Astrocyte of the spinal cord (primary cell): ENCODE data around the gene WSCD1.

ENCODE experiments used
- DNase-seq: peaks from one replicate; pipeline ENCODE4 v3.0.0; 2011; ENCODE audit warnings: low read depth, low spot score
- H3K4me3 ChIP-seq: 2 replicates; pipeline ENCODE4 v1.5.1; 2011; ENCODE audit warnings: low read depth, mild to moderate bottlenecking, low read length, moderate library complexity
- in situ Hi-C: cut with HindIII; loops from 2 replicates; pipeline ENCODE4 v1.10.0; 2017; ENCODE audit warnings: low sequenced_read_pairs
- TF ChIP-seq, protein P1 (sequence below): IDR thresholded peaks from 2 replicates; pipeline ENCODE4 v1.5.1; 2012; ENCODE audit warnings: low read depth, mild to moderate bottlenecking, low read length, inconsistent platforms

The WSCD1 gene

DNA sequence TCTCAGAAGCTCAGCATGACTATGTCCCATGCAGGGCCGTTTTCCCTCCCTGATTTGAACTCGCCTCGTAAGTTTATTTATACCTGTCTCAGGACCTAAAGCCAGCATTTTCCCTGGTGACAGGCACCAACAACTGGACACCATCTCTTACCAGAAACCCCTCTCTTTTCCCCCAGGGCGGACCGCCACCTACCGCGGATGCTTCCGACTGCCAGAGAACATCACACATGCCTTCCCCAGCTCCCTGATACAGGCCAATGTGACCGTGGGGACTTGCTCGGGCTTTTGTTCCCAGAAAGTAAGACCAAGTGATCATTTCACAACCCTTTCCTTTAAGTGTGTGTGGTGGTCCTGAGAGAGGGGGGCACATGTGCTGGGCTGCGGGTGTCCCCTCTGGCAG, 24.7 kb downstream of the WSCD1 start:
- TF ChIP-seq, protein P1, sequence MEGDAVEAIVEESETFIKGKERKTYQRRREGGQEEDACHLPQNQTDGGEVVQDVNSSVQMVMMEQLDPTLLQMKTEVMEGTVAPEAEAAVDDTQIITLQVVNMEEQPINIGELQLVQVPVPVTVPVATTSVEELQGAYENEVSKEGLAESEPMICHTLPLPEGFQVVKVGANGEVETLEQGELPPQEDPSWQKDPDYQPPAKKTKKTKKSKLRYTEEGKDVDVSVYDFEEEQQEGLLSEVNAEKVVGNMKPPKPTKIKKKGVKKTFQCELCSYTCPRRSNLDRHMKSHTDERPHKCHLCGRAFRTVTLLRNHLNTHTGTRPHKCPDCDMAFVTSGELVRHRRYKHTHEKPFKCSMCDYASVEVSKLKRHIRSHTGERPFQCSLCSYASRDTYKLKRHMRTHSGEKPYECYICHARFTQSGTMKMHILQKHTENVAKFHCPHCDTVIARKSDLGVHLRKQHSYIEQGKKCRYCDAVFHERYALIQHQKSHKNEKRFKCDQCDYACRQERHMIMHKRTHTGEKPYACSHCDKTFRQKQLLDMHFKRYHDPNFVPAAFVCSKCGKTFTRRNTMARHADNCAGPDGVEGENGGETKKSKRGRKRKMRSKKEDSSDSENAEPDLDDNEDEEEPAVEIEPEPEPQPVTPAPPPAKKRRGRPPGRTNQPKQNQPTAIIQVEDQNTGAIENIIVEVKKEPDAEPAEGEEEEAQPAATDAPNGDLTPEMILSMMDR: no peak

DNA sequence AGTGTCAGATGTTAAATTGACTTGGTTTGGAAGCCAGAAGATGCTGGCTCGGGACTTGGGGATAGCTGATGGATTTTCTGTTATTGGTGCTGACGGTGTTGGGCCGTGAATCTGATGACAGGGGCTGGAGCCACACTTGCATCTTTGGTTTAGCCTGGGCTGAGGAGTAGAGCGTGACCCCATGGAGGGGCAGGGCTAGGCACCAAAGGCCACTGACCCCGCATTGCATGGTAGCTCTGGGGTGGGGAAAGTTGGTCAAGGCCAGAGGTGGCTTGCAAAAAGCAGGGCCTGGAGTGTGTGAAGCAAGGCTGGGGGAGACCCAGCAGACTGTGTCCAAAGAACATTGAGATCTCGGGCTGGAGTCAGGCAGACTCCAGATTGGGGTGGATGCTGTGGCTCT, 25.3 kb downstream of the WSCD1 start:
- no peak overlapping the region for H3K4me3 ChIP-seq
- no peak for DNase-seq
- in situ Hi-C loops: no loop called here
- TF ChIP-seq, protein P1: no peak

More for the DNA sequence above, 24.7 kb downstream of the WSCD1 start:
- H3K4me3 ChIP-seq: no peak overlapping the region
- in situ Hi-C loops: no loop called here
- no peak for DNase-seq

DNA sequence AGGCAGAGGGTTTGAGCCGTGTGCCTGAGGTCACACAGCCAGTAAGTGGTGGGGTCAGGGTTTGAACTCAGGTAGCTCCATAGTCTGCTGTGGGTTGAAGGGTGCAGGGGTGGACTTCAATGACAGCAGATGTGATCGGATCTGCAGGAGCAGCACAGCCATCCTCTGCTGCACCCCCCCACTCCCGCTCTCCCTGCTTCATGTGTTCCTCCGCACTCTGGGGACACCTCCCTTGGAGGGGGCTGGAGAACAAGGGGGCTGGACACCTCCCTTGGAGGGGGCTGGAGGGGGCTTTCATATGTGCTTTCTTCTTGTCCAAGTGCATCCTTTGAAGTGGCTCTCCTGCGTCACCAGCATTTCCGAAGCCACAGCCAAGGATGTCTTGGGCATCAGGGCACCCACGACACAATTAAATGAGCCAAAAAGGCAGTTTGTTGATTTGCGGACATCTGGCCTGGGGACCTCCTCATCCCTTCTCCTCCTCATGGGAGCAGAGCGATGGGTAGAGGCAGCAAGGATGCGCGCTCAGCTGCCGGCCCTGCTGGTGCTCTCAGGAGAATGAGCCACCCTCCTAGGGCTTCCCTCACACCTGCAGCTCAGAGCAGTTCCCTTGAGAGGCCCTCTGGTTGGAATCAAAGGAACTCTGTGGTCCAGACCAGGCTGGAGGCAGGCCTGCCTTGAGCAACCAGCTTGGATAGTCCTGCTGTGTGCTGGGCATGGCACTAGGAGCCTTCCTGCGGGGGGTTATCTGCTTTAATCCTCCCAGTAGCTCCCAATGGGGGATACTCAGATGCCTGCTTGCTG, 26.2 kb downstream of the WSCD1 start:
- TF ChIP-seq, protein P1: no peak
- DNase-seq: no peak
- H3K4me3 ChIP-seq: no peak overlapping the region
- in situ Hi-C loops: no loop called here

DNA sequence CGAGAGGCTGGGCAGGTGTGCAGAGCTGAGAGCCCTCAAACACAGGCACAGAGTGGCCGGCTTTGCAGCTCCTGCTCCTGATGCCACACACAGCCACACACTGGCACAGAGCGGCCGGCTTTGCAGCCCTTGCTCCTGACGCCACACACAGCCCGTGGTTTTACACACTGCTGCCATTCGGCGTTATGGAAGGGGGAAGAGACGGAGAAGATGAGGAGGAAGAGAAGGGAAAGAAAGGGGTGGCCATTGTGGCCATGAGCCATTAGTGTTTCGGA, 26.8 kb downstream of the WSCD1 start:
- TF ChIP-seq, protein P1: no peak
- in situ Hi-C loops: no loop called here
- no peak for DNase-seq
- no peak overlapping the region for H3K4me3 ChIP-seq

DNA sequence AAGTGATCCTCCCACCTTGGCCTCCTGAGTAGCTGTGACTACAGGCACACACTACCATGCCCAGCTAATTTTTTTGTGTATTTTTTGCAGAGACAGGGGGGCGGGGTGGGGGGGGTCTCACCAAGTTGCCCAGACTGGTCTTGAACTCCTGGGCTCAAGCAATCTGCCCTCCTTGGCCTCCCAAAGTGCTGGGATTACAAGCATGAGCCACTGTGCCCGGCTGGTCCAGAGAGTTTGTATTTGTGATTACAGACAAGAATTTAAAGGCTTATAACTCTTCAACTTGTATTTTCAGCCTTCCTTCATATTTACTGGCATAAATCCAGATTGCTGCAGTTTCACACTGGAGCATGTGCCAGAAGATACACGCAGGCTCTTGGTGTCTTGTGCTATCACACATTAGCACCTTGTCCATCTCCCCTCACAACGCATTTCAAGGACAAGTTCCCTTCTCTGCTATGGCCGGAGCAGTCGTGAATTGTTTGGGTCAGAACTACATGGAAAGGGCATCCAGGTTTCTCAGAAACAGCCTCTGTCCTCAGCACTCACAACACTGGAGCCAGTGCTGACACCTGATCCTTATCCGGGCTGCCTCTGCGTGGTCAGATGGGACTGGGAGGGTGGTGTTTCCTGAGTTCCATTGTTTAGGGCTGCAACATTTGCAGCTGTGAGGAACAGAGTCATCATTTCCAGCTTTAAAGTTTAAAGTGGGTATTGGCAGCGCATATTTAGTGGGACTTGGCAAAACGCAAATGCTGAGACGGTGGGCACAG, 28.1 kb downstream of the WSCD1 start:
- H3K4me3 ChIP-seq: no peak overlapping the region
- in situ Hi-C loops: no loop called here
- TF ChIP-seq, protein P1: no peak
- no peak for DNase-seq

DNA sequence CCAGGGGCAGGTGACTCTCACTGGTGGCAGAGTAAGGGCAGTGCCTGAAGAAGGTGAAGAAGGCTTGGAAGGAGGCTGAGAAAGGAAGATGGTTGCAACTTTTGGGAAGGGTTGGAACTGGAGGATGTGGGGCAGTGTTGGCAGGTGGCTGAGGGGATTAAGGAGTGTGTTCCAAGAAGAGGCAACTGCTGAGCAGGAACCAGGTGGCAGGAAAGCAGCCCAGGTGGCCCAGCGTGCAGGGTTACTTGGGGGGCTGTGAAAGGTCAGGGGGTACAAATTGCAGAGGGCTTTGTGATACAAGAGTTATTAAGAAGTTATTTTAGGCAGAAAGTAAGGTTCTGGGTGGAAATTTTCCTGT, 28.6 kb downstream of the WSCD1 start:
- H3K4me3 ChIP-seq: no peak overlapping the region
- in situ Hi-C loops: no loop called here
- DNase-seq: no peak
- TF ChIP-seq, protein P1: no peak
